LNCAP (cell line): ENCODE results near the gene COL5A1.

Experiments used
- TF ChIP-seq, protein P1 (sequence below): fragments of 450-650 bp; IDR thresholded peaks from 2 replicates; pipeline ENCODE4 v1.5.1; 2017; ENCODE audit warnings: mild to moderate bottlenecking

Gene COL5A1

GRCh38 chr9:134693641-134694367 lies 52.2 kb downstream of the COL5A1 start:
- TF ChIP-seq, protein P1, sequence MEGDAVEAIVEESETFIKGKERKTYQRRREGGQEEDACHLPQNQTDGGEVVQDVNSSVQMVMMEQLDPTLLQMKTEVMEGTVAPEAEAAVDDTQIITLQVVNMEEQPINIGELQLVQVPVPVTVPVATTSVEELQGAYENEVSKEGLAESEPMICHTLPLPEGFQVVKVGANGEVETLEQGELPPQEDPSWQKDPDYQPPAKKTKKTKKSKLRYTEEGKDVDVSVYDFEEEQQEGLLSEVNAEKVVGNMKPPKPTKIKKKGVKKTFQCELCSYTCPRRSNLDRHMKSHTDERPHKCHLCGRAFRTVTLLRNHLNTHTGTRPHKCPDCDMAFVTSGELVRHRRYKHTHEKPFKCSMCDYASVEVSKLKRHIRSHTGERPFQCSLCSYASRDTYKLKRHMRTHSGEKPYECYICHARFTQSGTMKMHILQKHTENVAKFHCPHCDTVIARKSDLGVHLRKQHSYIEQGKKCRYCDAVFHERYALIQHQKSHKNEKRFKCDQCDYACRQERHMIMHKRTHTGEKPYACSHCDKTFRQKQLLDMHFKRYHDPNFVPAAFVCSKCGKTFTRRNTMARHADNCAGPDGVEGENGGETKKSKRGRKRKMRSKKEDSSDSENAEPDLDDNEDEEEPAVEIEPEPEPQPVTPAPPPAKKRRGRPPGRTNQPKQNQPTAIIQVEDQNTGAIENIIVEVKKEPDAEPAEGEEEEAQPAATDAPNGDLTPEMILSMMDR: no peak

DNA sequence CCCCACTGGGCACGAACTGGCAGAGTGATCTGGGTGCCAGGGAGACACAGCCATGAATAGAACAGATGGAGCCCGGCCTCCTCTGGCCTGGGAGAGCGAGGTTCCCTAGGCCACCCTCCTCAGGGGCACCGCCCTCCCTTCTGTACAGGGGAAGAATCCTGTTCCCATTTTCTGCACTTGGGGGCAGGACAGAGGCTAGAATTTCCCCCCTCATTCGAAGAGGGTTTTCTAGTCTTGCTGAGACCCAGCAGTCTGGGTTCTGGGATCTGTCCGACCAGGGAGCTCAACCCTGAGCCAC lies 52.7 kb downstream of the COL5A1 start:
- TF ChIP-seq, protein P1: no peak

- TF ChIP-seq, protein P1: no peak
Measured at GRCh38 chr9:134694714-134695113, 53.1 kb downstream of the COL5A1 start.

DNA sequence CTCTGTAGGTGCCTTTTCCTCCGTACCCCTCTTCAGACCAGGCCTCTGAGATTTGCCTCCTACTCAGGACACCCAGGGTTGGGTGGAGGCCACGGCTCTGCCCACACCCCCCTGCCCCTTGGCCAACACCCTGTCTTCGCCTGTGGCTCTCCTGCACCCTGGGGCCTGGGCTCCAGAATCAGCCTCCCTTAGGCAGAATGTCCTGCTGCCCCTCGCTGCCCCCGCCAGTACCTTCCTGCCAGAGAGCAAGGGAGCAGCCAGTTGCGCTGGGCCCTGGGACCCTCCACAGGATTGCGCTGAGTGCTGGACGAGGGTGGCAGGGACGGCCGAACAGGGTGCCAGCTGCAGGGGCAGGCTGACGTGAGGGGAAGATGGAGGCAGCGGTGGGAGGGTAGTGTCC lies 53.5 kb downstream of the COL5A1 start:
- TF ChIP-seq, protein P1: no peak

DNA sequence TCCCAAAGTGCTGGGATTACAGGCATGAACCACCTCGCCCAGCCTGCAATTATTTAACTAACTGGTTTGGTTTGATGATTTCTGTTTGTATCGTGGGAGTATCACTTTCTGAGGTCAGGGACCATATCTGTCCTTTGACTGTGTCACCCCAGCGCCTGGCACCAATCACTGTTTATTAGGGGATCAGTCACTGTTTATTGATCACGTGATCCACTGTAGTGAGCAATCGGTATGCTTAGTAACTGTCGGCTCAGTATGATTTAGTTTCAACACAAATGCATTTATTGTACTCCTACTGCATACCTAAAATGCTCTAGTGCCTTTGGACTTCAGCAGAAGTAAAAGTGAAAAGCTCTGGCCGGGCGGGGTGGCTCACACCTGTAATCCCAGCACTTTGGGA lies 54.8 kb downstream of the COL5A1 start:
- TF ChIP-seq, protein P1: no peak

GRCh38 chr9:134698111-134698510 lies 56.5 kb downstream of the COL5A1 start:
- TF ChIP-seq, protein P1: no peak

DNA sequence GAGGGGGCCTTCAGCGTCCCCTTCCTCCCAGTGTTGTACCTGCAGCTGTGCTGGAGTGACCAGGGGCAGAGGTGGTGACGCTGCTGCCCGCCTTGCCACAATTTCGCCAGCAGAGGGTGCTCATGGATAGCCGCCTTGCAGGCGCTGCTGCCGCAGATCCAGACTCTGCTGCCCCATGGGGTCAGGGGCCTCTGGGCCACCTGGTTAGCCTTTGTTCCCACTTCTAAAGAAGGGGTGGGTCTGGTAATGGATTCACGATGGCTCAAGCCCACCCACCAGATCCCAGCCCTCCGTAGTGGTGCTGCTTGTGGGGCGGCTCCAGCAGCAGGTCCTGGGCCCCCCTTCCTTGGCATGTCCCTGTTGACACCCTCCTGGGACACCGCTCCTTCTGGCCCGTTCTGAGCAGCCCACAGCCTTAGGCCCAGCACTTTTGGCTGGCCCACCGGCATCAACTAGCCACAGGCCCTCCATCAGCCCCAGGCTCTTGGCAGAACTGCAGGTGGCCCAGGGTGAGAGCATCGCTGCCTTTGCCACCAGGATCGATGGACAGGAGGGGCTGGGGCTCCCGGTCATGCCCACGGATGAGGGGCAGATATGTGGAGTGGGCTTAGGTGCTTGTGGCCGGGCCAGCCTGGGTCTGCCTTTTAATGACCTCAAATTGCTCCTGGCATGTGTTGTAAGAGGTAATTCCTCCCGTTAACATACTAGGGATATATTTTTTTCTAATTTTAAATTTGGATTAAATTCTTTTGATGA lies 57.2 kb downstream of the COL5A1 start:
- TF ChIP-seq, protein P1: peak; percentile 96
